ENCODE data around the gene MYG1.

MYG1 gene, protein sequence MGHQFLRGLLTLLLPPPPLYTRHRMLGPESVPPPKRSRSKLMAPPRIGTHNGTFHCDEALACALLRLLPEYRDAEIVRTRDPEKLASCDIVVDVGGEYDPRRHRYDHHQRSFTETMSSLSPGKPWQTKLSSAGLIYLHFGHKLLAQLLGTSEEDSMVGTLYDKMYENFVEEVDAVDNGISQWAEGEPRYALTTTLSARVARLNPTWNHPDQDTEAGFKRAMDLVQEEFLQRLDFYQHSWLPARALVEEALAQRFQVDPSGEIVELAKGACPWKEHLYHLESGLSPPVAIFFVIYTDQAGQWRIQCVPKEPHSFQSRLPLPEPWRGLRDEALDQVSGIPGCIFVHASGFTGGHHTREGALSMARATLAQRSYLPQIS

DNA sequence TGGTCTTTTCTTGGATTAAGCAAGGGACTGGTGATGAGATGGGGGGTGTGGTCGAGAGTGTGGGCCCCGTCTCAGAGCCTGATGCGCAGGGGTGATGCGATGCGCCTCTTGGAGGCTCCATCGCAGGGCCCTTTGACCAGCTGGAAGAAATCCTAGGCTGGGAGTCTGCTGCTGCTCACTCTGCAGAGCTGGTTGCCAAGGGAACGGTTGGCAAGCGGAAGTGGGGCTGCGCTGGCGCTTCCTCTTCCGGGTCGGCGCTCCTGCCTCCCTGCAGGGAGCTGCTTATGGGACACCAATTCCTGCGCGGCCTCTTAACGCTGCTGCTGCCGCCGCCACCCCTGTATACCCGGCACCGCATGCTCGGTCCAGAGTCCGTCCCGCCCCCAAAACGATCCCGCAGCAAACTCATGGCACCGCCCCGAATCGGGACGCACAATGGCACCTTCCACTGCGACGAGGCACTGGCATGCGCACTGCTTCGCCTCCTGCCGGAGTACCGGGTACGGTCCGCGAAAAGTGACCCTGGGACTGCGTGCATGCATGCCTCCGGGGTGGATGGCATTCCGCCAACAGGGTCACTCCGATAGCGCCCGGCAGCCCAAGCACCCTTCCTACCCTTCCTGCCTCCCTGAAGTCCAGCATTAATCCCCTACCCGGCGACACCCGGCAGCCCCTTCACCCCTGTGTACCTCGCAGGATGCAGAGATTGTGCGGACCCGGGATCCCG, at the start of gene MYG1:
Gene MYG1, plus strand, starts transcription at position 242 of the 727 bp plus-strand sequence. Its CDS starts 43 bp downstream, at position 285.
- DNase-seq (ENCODE audit: low spot score), result peak; percentile 80

DNA sequence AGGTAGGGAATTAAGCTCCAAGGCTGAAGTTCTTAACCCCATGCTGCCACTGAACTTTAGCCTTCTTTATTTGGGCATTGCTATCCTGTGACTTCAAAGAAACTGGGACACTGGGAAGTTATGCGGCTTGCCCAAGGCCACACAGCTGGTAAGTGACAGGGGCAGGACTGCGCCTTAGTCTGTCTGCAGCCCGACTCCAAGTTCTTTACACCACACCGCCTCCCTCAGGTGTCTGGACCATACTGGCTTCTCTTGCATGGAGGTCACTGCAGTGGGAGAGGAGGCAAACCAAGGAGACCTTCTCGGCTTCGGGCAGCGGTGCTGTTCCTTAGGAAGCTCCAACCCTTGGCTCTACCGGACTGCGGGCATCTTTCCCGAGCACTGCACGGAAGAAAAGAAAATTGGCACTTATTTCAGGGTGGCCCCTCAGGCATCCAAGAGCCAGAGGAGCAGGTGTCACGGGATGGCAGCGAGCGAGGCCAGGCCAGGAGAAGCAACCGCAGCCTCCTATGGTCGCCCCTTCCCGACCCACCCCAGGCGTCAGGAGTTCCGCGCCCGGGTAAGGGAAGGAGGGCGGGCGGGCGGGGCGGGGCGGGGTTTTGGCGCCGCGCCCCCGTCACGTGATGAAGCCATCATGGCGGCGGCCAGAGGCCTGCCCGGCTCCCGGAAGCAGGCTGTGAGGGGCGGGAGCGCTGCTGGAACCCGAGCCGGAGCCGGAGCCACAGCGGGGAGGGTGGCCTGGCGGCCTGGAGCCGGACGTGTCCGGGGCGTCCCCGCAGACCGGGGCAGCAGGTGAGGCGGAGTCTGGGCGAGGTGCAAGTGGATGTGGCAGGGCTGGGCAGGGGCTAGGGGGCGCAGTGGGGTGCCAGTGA, 47.8 kb upstream of the MYG1 start:
- peak; percentile 91 for DNase-seq (ENCODE audit: low spot score)

DNA sequence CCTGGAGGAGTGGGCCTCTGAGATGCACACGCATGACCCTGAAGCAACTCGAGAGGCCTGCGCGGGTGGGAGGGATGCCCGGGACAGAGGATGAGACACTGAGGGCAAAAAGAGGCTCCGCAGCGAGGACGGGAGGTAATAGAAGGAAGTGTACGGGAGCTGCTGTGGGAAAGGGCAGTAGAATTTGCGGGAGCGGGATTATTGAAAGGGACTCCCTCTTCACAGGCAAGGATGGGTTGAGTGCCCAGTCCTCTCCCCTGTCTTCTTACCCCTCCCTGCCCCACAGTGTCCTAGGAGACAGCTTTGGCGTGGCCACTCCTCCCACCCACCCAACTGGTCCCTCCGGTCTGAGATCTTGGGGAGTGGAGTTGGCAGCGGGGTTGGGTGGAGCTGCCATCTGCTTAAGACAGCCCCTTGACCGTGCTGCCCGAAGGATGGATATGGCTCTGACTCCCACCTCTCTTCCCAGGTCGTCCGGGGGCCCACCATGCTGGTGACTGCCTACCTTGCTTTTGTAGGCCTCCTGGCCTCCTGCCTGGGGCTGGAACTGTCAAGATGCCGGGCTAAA, 47.1 kb upstream of the MYG1 start:
- no peak for DNase-seq (ENCODE audit: low spot score)

DNA sequence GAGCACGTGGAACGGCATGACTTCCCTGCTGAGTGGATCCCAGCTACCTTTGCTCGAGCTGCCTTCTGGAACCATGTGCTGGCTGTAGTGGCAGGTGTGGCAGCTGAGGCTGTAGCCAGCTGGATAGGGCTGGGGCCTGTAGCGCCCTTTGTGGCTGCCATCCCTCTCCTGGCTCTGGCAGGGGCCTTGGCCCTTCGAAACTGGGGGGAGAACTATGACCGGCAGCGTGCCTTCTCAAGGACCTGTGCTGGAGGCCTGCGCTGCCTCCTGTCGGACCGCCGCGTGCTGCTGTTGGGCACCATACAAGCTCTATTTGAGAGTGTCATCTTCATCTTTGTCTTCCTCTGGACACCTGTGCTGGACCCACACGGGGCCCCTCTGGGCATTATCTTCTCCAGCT, 46.2 kb upstream of the MYG1 start:
- DNase-seq (ENCODE audit: low spot score), result no peak

DNA sequence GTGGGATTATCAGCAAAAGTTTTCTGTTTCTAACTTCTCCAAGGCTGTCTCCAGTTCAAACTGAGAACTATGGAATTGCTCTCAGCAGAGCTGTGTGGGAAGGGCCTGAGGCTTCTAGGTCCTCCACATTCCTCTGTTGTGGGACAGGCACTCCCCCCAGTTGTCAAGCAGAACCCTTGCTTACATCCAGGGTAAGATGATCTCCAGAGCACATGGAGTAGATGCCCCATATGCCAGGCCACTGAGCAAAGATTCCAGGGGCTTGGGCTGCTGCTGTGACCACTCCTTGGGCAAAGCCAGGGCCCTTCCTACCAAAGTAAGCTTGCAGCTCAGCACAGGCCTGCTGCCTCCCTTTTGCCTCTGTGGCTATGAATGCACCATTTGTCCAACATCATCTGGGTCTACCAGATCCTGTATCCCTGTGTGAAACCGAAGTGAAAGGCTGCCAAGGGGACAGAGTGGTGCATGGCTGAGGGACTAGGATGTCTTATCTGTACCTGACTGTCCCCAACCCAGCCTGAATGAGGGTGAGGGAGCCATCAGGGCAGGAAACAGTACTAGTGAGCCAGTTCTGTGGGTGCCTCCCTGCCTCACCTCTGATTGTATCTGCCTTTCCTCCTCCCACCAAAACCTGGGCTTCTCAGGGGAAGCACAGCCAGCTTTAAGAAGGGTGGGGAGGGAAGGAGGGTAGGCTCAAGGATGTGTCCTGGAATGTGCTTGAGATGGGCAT, 44.5 kb upstream of the MYG1 start:
- no peak for DNase-seq (ENCODE audit: low spot score)

DNA sequence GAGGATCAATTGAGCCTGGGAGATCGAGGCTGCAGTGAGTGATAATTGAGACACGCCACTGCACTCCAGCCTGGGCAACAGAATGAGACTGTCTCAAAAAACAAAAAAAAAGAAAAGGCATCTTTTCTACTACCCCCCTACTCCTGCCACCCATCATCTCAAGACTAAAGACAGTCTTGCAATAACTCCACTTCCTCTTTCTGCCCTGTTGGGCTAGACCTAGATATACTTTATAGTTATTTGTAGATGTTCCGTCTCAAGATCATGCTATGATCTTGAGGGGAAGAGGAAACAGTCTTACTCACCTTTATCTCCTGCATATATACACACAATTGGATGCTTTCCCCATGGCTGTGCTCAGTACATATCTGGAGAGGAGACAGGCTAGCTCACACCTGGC, 43.5 kb upstream of the MYG1 start:
- peak; percentile 75 for DNase-seq (ENCODE audit: low spot score)

DNA sequence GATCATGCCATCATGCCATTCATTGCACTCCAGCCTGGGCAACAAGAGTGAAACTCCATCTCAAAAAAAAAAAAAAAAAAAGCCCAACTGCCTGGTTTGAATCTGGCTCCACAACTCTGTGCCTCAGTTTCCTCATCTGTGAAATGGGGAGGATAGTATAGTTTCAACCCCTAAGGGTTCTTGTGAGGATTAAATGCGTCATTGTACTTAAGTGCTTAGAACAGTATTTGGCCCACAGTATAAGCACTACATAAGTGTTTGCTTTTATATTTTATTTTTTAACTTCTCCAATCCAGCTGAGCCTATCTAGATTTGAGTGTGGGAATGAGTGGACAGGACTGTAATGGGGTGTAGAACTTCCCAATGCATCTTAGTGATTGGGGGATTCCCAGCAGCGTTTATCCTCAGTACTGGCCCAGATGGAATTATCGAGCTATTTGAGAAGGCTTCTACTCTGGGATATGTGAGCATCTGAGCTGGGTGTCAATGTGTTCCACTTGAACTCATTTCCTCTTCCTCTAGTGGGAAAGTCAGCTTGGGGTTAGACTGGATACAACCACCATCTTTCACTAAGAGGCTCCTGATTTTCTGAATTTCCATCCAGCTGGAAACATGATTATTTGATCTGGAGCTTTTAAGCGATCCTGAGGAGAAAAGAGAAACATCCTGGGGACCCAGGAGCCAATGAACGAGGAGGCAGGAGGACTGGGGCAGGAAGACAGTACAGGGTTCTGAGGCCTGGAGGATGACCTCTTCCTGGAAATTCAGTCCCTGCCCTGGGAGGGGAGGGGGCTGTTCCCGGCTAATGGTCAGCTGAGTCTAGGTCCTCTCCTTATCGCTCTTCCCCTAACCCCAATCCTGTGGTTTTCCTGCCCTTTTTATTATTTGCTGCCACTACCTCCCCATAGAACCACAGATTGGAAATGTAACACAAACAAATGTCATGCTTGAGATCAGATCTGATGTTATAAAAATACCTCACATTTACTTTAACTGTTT, 40.7 kb upstream of the MYG1 start:
- DNase-seq (ENCODE audit: low spot score), result no peak

DNA sequence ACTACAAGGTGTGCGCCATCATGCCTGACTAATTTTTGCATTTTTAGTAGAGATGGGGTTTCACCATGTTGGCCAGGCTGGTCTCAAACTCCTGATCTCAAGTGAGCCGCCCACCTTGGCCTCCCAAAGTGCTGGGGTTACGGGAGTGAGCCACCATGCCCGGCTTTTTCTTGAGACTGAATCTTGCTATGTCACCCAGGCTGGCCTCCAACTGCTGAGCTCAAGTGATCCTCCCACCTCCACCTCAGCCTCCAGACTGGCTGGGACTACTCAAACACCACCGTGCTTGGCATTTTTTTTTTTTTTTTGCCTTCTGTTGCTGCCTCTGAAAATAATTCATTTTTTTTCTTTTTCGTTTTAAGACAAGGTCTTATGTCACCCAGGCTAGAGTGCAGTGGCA, 39.6 kb upstream of the MYG1 start:
- DNase-seq (ENCODE audit: low spot score), result no peak

DNA sequence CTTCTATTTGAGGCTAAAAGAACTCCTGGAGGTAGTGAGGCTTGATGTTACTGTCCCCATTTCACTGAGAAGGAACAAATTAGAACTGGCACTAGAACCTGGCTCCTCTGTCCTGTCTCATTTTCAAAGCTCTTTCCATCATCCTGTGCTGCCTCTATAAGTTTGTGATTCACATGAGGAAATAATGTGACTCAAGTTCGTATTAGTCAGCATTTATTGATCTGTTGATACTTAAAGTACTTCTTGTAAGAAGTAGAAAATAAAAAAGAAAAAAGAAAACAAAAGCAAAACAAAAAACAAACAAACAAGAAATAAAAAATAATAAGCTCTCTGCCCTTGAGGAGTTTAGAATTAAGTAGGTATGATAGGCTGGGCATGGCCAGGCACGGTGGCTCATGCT, 33.7 kb upstream of the MYG1 start:
- DNase-seq (ENCODE audit: low spot score), result no peak

DNA sequence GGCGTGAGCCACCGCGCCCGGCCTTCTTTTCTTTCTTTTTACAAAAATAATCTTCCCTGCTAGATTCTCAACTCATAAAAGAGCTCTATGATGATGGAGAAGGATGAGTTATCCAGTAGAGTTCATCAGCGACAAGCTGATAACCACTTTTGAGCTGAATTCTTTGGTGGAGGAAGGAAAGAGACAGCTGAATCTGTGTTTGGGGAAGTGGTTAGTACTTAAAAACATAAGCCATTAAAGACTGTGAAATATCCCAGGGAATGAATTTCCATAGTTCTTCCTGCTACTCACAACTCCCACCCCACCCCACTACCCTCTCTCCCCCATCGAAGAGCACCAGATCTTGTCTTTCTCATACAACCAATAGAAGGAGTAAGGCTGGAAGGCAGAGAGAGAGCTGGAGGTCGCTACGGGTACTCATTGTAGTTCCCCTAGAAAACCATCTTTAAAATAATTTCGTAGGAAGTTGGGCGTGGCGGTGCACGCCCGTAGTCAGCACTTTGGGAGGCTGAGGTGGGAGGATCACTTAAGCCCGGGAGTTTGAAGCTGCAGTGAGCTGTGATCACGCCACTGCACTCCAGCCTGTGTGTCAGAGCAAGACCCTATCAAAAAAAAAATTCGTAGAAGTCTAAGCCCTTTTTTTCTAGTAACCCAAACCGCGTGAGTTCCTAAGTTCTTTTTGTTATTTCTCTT, 32.0 kb upstream of the MYG1 start:
- no peak for DNase-seq (ENCODE audit: low spot score)

DNA sequence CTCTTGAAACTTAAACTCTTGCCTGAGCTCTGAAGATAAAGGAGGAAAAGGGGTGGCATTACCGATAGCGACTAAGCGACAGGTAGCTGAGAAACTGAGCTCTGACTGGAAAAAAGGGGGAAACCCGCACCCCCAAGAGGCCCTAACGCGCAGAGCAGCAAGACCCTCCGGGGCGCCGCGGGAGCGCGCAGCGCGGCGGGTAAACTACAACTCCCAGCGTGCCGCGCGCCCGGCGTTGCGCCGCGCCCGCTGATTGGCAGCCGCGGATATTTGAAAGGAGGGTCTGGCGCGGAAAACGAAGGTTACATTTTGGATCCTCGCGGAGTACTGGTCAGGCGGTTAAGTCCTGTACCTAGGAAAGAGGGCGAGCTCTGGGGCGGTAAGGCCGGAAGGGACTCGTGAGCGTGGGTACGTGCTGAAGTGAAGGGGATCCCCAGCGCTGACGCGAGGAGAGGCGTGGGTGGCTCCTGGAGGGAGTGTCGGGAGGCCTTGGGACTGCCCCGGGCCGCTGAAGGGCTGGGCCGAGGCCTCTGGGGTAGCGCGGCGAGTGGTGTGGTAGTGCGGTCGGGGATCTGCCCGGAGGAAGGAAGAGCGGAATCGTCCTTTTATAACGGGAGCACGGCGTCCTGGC, 31.4 kb upstream of the MYG1 start, which contains the start of gene ESPL1:
Gene ESPL1, plus strand, starts transcription at position 301 of the 631 bp plus-strand sequence. CDS start 468 bp downstream, outside the sequence.
- peak; percentile 93 for DNase-seq (ENCODE audit: low spot score)

DNA sequence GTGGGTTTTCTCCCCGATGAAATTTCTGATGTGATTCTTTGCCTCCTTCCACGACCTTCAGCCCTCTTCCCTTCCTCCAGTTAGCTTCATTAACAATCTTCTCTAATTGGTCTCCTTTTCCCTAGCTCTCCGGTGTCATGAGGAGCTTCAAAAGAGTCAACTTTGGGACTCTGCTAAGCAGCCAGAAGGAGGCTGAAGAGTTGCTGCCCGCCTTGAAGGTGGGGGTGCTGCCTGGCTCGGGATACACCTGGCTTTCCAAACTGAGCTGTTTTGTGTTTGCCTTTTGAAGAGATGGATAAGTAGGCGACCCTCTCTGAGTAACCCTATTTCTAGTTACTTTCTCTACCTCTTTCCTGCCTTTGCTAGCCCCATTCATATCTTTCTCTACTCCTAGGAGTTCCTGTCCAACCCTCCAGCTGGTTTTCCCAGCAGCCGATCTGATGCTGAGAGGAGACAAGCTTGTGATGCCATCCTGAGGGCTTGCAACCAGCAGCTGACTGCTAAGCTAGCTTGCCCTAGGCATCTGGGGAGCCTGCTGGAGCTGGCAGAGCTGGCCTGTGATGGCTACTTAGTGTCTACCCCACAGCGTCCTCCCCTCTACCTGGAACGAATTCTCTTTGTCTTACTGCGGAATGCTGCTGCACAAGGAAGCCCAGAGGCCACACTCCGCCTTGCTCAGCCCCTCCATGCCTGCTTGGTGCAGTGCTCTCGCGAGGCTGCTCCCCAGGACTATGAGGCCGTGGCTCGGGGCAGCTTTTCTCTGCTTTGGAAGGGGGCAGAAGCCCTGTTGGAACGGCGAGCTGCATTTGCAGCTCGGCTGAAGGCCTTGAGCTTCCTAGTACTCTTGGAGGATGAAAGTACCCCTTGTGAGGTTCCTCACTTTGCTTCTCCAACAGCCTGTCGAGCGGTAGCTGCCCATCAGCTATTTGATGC, 30.6 kb upstream of the MYG1 start:
- no peak for DNase-seq (ENCODE audit: low spot score)

DNA sequence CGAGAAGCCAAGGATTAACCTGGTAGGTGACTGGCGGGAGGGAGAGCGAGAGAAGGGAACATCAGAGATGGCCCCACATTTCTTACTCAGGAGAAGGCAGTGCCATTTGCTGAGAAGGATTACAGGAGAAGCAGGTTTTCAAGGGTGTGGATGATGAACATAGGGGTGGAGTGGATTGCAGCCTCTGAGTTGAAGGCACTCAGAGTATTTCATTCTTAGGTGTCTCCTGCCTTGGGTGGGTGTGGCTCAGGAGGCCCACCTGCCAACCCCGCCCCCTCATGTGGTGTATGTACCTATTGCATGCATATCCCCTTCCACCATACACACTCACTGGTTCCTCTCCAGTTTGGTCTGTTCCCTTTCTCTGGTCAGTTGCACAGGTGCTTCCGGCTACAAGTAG, 25.1 kb upstream of the MYG1 start:
- no peak for DNase-seq (ENCODE audit: low spot score)

DNA sequence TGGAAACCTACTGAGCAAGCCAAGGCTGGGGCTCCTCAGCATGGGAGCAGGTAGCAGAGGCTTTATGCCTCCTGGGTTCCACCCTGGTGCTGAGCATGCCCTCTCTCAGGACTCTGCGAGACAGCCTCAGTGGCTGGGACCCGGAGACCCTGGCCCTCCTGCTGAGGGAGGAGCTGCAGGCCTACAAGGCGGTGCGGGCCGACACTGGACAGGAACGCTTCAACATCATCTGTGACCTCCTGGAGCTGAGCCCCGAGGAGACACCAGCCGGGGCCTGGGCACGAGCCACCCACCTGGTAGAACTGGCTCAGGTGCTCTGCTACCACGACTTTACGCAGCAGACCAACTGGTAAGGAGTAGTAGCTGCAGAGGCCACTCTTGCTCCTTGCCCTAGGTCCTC, 23.0 kb upstream of the MYG1 start:
- DNase-seq (ENCODE audit: low spot score), result no peak

DNA sequence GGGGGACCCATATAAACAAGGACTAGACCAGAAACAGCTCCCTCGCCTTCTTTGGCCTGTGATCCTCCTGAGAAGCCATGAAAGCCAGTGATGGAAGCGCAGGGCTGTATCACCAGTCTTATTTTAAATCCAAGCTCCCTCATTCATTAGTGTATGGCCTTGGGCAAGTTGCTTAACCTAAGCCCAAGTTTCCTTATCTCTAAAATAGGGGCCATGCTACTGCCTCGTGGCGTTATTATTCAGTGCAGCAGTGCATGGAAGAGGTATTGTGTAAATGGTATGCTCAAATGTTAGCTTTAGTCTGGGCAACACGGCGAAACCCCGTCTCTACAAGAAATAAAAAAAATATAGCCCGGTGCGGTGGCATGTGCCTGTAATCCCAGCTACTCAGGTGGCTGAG, 21.5 kb upstream of the MYG1 start:
- DNase-seq (ENCODE audit: low spot score), result no peak

DNA sequence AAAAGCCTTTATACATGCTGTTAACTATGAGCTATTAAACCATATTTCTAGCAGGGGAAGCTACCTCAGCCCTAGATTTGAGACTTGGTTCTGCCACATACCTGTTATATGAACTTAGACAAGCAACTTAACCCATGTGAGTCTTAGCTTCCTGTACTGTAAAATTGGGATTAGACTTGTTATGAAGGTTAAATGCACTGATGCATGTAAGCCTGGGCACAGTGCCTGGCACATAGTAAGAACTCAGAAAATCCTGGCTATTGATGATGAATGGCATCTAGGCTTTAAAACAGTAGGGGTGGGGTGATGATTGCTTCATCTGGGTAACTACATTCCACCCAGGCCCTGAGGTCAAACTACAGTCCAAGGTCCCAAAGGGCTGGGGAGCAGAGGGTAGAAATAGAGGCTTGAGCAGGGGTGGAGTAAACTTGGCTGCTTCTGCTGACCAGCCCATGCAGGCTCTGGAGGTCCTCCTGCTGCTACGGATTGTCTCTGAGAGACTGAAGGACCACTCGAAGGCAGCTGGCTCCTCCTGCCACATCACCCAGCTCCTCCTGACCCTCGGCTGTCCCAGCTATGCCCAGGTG, 20.1 kb upstream of the MYG1 start:
- no peak for DNase-seq (ENCODE audit: low spot score)

DNA sequence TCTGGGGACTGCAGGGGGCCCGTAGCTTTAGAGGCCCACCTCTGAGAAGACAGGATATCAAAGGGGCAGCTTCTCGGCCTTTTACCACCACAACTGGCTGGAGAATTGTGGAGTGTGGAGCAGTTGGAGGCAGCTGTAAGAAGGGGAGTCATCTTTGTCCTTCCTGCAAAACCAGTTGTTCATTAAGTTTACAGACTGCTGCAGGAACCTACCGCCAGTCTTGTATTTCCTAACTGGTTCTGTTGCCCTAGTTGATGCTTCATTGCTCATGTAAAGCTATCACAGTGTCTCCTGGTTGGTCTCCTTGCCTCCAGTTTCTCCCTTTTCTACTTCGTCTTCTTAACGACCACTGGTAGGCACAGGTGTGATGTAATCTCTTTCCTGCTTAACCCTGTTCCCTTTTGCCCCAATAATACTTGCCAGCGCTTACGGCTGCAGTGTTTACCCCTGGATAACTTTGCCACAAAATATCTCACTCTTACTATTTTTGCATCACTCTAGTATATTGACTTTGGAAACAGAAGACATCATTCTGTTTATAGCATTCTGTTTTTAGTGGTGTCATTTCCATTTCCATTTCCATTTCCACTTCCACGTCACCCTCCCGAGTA, 19.5 kb upstream of the MYG1 start:
- no peak for DNase-seq (ENCODE audit: low spot score)
